Fibroblast of skin of scalp (primary cell): ENCODE data around the gene TMEM238L.

Experiments
- DNase-seq: peaks from one replicate; pipeline ENCODE4 v3.0.0-alpha.2; 2013

TMEM238L gene

GRCh38 chr17:10772425-10773380, 31.2 kb downstream of the TMEM238L start:
- DNase-seq, result no peak

DNA sequence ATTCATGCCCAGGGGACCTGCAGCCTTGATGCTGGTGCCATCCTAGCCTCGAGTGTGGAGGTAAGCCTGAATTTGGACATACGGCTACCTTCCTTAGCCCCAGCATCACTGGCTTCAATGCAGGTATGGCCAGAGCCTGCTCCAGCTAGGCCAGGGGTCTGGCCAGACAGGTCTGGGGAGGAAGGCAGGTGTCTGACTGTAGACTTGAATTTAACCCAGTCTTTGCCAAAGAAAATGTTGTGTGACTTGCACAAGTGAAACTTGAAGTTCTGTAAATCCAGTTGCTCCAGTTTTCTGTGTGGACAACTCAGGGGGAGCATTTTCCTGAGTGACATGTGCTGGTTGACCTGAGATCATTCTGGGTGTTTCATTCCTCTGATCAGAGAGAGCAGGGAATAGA, 32.8 kb downstream of the TMEM238L start:
- no peak for DNase-seq

DNA sequence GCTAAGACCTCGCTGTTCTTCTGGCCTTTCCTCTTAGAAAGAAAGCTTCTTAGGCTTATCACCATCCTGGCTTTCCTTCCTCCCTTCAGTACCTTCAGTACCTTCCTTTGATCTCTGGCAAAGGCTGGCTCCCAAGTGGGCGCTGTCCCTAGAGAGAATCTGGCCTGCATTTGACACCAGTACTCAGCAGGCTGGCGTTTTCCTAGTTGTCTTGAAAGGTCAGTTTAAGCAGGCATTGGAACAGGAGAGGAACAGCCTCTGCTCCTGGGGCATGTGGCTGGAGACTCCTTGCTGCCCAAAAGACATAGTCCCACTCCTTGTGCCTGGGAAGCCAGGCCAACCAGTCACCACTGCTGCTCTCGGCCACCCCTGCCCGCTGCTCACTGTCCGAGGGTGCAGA, 34.1 kb downstream of the TMEM238L start:
- DNase-seq, result no peak

GRCh38 chr17:10768750-10769251, 35.1 kb downstream of the TMEM238L start:
- DNase-seq, result no peak

DNA sequence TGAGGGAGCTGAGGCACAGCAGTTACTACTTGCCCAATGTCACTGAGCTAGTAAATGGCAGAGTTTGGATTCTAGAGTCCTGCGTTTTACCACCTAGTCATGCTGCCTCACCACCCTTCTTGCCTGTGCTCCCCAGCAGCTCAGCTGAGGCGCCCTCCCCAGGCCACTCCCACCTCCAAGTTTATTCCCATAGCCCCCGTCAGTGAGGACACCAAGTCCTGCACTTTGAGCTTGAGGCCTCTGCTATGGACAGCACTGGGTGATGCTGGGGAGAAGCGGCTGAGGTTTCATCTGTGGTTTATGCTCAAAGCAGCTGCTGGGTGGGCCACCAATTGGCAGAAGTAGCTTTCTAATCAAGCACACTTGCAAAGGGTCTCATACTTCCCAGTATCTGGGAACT, 36.7 kb downstream of the TMEM238L start:
- DNase-seq, result no peak

DNA sequence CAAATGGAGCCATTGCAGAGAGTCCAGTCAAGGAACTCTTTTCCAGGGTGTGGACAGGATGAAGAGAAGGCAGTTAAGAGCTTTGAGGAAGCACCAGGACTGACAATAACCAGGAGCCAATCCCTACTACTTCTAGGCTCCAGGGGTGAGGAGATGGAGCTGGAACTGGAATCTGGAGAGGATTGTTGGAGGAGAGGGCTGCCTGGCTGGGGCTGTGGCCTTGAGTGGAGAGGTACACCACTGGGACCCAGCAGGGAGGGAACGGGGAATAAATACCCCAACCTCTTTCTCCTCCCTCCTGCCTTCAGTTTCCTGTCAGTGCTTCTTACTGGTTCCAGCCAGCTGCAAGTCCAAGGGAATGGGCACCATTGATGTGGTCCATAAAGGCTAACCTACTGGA, 41.9 kb downstream of the TMEM238L start:
- DNase-seq, result no peak

DNA sequence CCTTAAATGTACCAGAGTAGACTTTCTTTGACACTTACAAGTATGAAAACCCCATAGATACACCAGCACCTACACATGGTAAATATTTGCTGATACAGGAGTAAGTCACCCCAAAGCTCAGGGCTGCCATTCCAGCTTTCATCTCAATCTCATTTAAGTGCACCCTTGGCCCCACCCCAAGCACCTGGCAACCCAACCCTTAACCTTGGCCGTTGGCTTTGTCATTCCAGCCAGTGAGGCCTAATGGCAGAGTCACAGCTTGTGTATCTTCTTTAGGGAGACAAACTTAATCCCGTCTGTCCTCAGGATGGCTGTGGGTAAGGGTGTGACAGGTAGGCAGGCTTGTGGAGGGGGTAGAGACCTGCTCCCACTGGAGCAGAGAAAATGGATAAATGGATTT, 42.6 kb downstream of the TMEM238L start:
- no peak for DNase-seq

DNA sequence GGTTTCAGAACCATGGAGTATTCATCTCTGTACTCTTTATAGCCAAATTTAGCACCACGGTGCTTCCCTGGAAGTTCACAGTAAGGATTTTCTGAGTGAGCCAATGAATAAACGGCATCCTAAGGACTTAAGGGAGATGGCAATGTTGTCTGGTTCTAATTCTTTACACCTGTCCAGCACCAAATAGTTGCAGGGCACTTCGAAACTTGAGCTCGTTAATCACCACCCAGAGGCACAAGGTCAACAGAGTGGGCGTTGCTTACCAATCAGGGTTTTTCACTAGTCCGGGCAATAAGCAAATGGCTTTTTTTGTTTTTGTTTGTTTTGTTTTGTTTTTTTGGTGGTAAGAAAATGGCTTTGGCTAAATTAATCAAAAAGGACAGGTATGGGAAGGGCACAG, 45.8 kb downstream of the TMEM238L start:
- no peak for DNase-seq

- DNase-seq, result no peak
Measured at GRCh38 chr17:10757647-10758046, 46.3 kb downstream of the TMEM238L start.

- no peak for DNase-seq
Measured at GRCh38 chr17:10757067-10757466, 46.8 kb downstream of the TMEM238L start.

GRCh38 chr17:10756619-10757018, 47.3 kb downstream of the TMEM238L start:
- DNase-seq, result no peak

- no peak for DNase-seq
Measured at GRCh38 chr17:10756185-10756584, 47.7 kb downstream of the TMEM238L start.

DNA sequence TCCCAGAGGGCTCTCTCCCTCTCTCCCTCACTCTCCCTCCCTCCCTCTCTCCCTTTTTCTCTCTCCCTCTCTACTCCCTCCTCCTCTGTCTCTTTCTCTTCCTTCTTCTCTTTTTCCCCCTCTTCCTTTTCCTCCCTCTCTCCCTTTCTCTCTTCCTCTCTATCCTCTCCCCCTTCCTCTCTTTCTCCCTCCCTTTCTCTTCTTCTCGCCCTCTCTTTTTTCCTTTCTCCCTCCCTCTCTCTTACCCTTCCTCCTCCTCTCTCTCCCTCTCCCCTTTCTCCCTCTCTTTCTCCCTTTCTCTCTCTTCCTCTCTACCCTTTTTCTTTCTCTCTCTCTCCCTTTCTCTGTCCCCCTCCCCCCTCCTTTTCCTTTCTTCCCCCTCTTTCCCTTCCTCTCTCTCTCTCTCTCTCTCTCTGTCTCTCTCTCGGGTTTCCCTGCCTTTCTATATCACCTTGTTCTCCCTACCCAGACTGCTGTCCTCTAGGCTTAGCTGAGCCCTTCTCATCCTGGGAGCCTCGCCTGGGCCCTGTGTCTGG, 48.2 kb downstream of the TMEM238L start:
- DNase-seq, result no peak

DNA sequence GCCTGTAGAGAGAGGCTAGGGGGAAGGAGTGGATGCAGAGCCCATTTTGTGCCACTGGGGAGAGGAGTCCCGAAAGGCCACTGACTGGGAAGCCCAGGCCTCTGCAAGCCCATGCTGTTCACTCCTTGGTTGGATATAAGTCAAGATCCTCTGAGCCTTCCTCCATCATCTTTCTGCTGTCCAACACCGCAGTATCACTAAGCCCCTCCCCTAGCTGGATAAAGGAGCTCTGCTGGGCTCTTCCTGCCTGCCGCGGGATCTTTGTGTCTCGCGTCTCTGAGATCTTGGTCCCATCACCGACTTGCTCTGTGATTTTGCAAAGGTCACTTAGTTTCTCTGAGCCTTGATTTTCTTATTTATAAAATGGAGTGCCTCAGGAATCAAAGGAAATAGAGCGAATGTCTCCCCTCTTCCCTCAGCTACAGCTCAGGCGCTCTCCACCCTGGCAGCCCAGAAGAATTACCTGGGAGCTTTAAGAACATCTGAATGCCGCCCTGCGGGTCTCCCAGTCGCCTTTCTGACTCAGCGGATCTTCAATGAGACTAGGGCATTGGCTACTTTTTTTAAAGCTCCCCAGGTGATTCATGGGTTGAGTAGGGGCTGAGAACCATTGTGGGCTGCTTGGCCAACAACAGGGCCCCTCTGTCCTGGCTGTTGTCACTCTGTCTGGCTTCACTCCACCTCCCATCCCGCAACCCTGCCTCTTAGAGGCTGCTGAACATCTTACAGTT, 48.9 kb downstream of the TMEM238L start:
- DNase-seq, result no peak

GRCh38 chr17:10754109-10754508, 49.8 kb downstream of the TMEM238L start:
- DNase-seq, result no peak

DNA sequence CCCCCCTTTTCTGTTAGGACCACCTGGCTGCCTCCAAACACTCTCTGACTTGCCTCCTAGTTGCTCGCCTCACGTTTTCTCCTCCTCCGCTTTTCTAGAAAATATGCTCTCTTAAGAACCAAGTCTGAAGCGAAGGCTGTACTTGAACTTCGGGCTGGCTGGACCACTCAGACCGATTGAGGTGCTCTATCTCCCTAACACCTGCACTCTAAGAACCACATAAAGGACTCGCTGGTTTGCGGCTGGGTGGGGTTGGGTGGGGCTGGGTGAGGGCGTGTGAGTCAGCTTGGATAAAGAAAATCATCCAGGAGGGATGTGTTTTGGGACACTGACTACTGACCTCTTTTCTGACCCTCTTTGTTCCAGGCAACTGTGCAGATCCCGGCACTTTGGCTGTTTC, 51.2 kb downstream of the TMEM238L start:
- DNase-seq, result no peak

DNA sequence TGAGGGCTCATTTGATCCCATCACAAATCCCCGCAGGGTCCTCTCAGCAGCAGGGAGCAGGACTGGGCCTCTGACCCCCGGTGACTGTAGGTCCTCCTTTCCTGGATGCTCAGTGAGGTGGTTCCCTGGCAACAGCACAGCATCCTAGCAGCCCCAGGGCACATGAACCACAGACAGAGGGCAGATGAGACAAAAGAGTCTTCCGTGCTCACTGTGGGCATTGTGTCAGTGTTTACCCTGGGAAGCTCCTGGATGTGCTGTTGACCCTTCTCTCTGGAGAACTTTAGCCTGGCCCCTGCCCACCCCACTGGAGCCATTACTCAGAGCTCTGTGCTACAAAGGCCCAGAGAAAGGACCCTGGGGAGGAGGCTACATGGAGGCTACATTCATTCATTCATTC, 52.3 kb downstream of the TMEM238L start:
- DNase-seq, result no peak

DNA sequence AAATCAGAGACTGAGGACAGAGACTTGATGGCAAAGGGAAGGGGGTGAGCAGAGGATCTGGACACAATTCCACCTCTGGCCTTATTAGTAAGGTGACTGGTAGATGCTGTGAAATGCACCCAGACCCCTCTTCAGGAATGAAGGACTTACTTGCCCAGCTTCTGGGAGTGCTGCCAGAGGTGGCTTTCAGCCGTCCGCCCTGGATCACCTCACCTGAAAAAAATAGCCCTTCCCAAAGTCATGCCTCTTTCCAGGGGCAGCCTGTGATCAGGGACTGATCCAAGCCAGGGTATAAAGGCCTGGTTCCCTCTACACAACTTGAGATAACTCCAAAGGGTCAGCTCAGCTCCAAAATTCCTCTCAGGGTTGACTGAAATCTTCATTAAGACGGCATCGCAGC, 53.7 kb downstream of the TMEM238L start:
- DNase-seq, result no peak

- DNase-seq, result no peak
Measured at GRCh38 chr17:10748531-10749181, 55.2 kb downstream of the TMEM238L start.

DNA sequence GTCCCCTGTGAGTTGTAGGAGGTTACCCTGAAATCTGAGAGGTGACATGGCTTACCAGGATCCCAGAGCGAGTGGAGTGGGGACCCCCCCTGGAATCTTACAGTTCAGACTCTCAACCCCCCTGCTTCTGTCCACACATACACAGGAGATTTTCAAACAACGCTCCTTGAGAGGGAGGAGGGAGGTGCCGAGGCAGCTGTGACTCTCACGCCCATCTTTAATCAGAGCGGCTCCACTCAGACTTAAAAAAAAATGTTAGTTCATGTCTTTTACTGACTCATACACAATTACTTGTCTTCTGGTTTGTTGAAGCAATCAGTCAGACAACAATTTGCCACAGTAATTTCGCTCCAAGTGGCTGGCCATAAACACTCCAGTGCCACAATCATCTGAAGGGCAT, 58.7 kb downstream of the TMEM238L start:
- DNase-seq, result no peak
